ENCODE data around the gene TIMP1. TPM values are rescaled to one million over a fixed set of nuclear protein-coding genes. Genes with fewer than 3 reads are reported as not detected.

The TIMP1 gene
- total RNA-seq, 1 donor from 2014 or later = 324 TPM

DNA sequence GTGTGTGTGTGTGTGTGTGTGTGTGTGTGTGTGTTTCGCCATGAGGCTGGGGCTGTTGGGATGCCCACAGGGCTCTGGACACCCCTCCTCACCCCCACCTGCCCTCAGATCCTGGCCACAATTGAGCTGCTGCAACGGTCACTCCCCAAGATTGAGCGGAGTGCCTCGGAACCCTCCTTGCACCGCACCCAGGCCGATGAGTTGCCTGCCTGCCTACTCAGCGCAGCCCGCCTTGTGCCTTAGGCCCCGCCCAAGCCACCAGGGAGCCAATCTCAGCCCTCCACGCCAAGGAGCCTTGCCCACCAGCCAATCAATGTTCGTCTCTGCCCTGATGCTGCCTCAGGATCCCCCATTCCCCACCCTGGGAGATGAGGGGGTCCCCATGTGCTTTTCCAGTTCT is 11.0 kb upstream of the TIMP1 start:
- H3K27ac ChIP-seq = no peak overlapping the region
- H3K27me3 ChIP-seq = no peaks in the 10 kb centered on the region
- no peaks in the 10 kb centered on the region for H3K4me1 ChIP-seq
- H3K36me3 ChIP-seq = peaks cover 33% of the 10 kb centered on the region
- H3K4me3 ChIP-seq = no peak overlapping the region
- intact Hi-C loops (cut with DNase I) = no loop called here
- ATAC-seq (no peak), DNase-seq (no peak)
- TF ChIP-seq, protein P1, sequence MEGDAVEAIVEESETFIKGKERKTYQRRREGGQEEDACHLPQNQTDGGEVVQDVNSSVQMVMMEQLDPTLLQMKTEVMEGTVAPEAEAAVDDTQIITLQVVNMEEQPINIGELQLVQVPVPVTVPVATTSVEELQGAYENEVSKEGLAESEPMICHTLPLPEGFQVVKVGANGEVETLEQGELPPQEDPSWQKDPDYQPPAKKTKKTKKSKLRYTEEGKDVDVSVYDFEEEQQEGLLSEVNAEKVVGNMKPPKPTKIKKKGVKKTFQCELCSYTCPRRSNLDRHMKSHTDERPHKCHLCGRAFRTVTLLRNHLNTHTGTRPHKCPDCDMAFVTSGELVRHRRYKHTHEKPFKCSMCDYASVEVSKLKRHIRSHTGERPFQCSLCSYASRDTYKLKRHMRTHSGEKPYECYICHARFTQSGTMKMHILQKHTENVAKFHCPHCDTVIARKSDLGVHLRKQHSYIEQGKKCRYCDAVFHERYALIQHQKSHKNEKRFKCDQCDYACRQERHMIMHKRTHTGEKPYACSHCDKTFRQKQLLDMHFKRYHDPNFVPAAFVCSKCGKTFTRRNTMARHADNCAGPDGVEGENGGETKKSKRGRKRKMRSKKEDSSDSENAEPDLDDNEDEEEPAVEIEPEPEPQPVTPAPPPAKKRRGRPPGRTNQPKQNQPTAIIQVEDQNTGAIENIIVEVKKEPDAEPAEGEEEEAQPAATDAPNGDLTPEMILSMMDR (IDR thresholded peaks at IDR 0.05) = no peak
- no peaks in the 10 kb centered on the region for H3K9me3 ChIP-seq

DNA sequence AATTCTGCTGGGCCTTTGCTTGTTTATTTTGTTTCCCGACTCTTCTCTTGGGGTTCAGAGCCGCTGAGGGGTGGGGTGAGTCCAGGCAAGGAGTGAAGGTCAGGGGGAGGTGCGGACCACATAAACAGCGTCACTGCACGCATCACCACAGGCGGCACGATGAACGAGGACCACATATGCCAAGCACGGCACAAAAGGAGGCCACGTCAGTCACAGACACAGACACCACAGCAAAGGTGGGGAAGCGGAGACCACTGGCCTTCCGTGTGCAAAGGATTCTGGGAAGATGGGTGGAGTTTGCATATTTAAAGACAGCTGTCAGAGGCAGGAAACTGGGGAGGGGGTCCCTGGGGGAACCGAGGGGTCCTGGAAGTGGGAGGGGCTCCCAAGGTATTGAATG is 10.3 kb upstream of the TIMP1 start:
- DNase-seq = no peak
- no peaks in the 10 kb centered on the region for H3K9me3 ChIP-seq
- H3K4me3 ChIP-seq = no peak overlapping the region
- H3K27me3 ChIP-seq = no peaks in the 10 kb centered on the region
- H3K27ac ChIP-seq = no peak overlapping the region
- H3K4me1 ChIP-seq = no peaks in the 10 kb centered on the region
- TF ChIP-seq, protein P1 (IDR thresholded peaks at IDR 0.05) = no peak
- ATAC-seq = no peak
- intact Hi-C loops (cut with DNase I) = no loop called here
- peaks cover 27% of the 10 kb centered on the region for H3K36me3 ChIP-seq

DNA sequence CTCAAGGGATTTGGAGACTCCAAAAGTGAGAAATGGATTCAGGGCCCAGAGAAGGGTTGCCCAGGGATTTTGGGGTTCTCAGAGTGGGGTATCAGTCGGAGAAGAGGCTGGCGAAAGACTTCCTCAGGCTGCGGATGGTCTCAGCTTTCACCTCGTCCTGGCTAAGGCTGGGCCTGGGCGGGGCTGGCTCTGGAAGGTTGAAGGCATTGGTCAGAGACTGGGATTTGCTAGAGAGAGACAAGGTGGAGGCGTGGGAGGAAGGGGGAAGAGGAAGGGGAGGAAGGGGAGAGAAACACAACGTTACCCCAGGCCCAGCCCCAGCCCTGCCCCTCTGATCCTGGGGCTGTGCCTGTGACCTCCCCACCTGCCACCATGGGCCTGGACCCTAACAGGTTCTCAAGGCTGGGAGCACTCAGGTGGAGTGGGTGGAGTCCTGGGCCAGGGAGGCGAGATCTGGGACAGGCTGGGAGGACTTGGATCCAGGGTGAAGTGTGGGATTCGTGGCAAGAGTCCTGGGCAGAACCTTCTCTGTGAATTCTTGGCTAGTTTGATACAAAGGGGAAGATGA is 9.4 kb upstream of the TIMP1 start:
- no peak overlapping the region for H3K27ac ChIP-seq
- intact Hi-C loops (cut with DNase I) = no loop called here
- ATAC-seq = no peak
- TF ChIP-seq, protein P1 (IDR thresholded peaks at IDR 0.05) = no peak
- DNase-seq = no peak
- no peaks in the 10 kb centered on the region for H3K27me3 ChIP-seq
- H3K4me3 ChIP-seq = no peak overlapping the region
- H3K36me3 ChIP-seq = peaks cover 17% of the 10 kb centered on the region
- H3K9me3 ChIP-seq = no peaks in the 10 kb centered on the region
- H3K4me1 ChIP-seq = no peaks in the 10 kb centered on the region

DNA sequence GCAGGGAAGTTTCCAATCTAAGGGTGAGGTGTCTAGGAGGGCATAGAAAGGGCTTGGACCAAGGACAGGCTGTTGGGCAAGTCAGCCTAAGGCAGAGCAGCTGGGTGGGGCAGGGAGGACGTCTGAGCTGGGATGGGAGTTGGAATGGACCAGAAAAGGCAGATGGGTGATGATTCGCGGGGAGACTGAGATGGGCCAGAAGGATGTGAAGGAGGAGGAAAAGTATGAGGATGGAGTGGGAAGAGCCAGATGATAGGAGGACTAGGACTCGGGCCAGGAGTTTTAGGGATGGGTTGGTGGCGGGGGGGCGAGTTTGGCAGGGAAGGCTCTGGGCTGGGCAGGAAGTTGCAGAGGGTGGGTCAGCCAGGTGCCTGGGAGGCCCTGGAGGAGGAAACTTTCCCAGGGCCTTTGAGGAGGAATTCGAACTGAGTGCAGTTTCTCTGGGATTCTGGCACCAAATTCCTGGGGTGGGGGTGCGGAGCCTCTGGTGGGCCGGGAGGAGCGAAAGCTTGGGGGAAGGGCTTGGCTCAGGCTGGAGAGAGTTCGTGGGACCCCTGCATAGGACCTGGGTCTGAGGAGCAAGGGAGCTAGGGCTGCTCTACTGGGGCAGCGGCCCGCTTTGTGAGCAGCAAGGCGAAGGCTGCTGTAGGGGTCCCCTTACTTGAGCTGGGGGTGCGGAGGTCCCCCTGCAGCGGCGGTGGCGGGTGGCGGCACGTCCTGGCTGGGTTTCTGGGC is 8.7 kb upstream of the TIMP1 start:
- Histone ChIP-seq H3K36me3 (peaks cover 11% of the 10 kb centered on the region), H3K27ac (peak overlapping the region; percentile 24), H3K9me3 (no peaks in the 10 kb centered on the region), H3K27me3 (no peaks in the 10 kb centered on the region), H3K4me3 (peak overlapping the region; percentile 25), H3K4me1 (no peaks in the 10 kb centered on the region)
- TF ChIP-seq, protein P1 (IDR thresholded peaks at IDR 0.05) = no peak
- DNase-seq (no peak), ATAC-seq (peak; percentile 11)
- intact Hi-C loops (cut with DNase I) = no loop called here

DNA sequence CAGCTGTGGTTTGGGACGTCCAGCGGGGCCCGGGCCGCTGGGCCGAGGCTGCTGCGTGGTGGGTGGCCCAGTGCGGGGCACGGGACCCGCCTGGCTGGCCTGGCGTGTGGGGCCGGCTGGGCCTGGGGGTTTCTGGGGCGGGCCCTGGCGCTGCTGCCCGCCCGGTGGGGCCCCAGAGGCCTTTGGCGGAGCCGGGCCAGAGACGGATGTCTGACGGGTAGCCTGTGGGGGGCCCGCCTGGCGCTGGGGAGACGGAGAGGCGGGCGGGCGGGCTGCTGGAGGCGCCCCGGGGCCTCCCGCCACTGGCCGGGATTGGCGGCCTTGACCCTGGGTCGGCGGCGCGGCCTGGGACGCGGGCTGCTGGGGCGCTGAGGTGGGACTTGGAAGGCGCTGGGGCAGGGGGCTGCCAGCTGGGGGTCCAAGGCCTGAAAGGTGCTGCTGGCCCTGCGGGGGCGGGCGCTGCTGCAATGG is 8.1 kb upstream of the TIMP1 start:
- Histone ChIP-seq H3K4me1 (no peaks in the 10 kb centered on the region), H3K9me3 (no peaks in the 10 kb centered on the region), H3K36me3 (peaks cover 5% of the 10 kb centered on the region), H3K27me3 (no peaks in the 10 kb centered on the region), H3K4me3 (peak overlapping the region; percentile 25), H3K27ac (peak overlapping the region; percentile 24)
- TF ChIP-seq, protein P1 (IDR thresholded peaks at IDR 0.05) = no peak
- DNase-seq (no peak), ATAC-seq (peak; percentile 8)
- intact Hi-C loops (cut with DNase I) = no loop called here

All from upper lobe of right lung (tissue), 1 donor.